HL-60 (cell line): Measurements from ENCODE around the gene COL2A1.

Experiments
- DNase-seq, 2 experiments: peaks; one replicate each; pipeline ENCODE4 v3.0.0-alpha.2; 2010 to 2020; ENCODE audit warnings: low read depth in 1 of 2, low spot score in 1 of 2
- H3K27ac ChIP-seq: fragments of 250-450 bp; sonication (Bioruptor Pico); replicated peaks from 2 replicates; pipeline ENCODE4 v1.5.1; 2020; ENCODE audit warnings: mild to moderate bottlenecking, moderate library complexity
- H3K27me3 ChIP-seq: fragments of 250-450 bp; sonication (Bioruptor Pico); 2 replicates; pipeline ENCODE4 v1.5.1; 2021; ENCODE audit warnings: mild to moderate bottlenecking, moderate library complexity; ENCODE audit not compliant: insufficient read depth, poor library complexity, severe bottlenecking
- H3K4me3 ChIP-seq: replicated peaks from 2 replicates; pipeline ENCODE4 v1.5.1; 2011; ENCODE audit warnings: mild to moderate bottlenecking, control low read depth, low read length; ENCODE audit not compliant: insufficient read depth
- GABPA ChIP-seq: IDR thresholded peaks from 2 replicates; pipeline ENCODE4 v1.6.1; 2012; ENCODE audit warnings: low read depth
- POLR2AphosphoS5 ChIP-seq: IDR thresholded peaks from 2 replicates; pipeline ENCODE4 v1.6.1; 2012; ENCODE audit warnings: low read depth
- SPI1 ChIP-seq: IDR thresholded peaks from 2 replicates; pipeline ENCODE4 v1.6.1; 2012; ENCODE audit warnings: low read depth, mild to moderate bottlenecking, borderline replicate concordance
- TF ChIP-seq, protein P1 (sequence below): IDR thresholded peaks from one replicate; pipeline ENCODE4 v1.5.1; 2011; ENCODE audit warnings: low read length, control low read depth, inconsistent platforms; ENCODE audit not compliant: insufficient read depth
- TF ChIP-seq, protein P2 (sequence below): IDR thresholded peaks from 2 replicates; pipeline ENCODE4 v1.6.1; 2012; ENCODE audit warnings: low read depth; ENCODE audit not compliant: insufficient replicate concordance

COL2A1 gene

DNA sequence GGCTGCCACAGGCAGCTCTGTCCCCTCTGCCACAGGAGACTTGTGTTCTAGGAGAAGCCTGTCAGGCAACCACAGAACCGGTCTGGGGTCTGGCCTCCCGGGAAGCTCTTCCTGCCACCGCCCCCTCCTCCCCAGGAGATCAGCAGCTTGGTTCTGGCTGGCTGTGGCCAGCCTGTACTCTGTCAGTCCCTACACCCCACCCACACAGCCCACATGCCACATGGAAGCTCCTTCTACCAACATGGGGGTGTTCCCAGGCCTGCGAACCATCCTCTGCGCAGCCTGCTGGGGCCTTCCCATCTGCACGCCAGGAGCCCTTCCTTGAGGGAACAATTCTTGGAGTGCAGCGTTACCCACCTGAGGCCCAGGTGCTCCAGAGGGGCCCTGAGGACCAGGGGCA lies 24.1 kb downstream of the COL2A1 start:
- no peak for DNase-seq
- Histone ChIP-seq H3K27ac (no peak overlapping the region), H3K4me3 (no peak overlapping the region), H3K27me3 (peaks cover 2% of the 10 kb centered on the region)
- TF ChIP-seq, protein P1, sequence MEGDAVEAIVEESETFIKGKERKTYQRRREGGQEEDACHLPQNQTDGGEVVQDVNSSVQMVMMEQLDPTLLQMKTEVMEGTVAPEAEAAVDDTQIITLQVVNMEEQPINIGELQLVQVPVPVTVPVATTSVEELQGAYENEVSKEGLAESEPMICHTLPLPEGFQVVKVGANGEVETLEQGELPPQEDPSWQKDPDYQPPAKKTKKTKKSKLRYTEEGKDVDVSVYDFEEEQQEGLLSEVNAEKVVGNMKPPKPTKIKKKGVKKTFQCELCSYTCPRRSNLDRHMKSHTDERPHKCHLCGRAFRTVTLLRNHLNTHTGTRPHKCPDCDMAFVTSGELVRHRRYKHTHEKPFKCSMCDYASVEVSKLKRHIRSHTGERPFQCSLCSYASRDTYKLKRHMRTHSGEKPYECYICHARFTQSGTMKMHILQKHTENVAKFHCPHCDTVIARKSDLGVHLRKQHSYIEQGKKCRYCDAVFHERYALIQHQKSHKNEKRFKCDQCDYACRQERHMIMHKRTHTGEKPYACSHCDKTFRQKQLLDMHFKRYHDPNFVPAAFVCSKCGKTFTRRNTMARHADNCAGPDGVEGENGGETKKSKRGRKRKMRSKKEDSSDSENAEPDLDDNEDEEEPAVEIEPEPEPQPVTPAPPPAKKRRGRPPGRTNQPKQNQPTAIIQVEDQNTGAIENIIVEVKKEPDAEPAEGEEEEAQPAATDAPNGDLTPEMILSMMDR: no peak
- TF ChIP-seq SPI1 (no peak), POLR2AphosphoS5 (no peak), GABPA (no peak)
- TF ChIP-seq, protein P2, sequence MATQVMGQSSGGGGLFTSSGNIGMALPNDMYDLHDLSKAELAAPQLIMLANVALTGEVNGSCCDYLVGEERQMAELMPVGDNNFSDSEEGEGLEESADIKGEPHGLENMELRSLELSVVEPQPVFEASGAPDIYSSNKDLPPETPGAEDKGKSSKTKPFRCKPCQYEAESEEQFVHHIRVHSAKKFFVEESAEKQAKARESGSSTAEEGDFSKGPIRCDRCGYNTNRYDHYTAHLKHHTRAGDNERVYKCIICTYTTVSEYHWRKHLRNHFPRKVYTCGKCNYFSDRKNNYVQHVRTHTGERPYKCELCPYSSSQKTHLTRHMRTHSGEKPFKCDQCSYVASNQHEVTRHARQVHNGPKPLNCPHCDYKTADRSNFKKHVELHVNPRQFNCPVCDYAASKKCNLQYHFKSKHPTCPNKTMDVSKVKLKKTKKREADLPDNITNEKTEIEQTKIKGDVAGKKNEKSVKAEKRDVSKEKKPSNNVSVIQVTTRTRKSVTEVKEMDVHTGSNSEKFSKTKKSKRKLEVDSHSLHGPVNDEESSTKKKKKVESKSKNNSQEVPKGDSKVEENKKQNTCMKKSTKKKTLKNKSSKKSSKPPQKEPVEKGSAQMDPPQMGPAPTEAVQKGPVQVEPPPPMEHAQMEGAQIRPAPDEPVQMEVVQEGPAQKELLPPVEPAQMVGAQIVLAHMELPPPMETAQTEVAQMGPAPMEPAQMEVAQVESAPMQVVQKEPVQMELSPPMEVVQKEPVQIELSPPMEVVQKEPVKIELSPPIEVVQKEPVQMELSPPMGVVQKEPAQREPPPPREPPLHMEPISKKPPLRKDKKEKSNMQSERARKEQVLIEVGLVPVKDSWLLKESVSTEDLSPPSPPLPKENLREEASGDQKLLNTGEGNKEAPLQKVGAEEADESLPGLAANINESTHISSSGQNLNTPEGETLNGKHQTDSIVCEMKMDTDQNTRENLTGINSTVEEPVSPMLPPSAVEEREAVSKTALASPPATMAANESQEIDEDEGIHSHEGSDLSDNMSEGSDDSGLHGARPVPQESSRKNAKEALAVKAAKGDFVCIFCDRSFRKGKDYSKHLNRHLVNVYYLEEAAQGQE: no peak

DNA sequence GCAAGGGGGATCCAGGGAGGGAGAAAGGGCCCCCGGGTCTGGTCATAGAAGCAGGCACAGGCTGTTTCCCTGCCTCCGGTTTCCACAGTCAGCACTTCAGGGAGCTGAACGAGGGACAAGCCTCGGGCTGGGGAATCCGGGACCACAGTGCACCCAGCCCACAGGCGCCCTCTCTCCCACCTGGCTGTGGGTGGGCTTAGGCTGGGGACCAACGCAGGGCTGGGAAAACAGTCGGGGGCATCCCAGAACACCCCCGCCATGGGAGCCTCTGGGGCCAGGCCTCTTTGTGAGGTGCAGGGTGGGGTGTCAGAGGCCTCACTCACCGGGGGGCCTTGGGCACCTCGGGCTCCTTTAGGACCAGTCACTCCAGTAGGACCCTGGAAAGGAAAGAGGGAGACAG lies 24.6 kb downstream of the COL2A1 start:
- Histone ChIP-seq H3K27me3 (peaks cover 2% of the 10 kb centered on the region), H3K27ac (no peak overlapping the region)
- TF ChIP-seq GABPA: no peak

GRCh38 chr12:47979166-47979565 lies 25.1 kb downstream of the COL2A1 start:
- Histone ChIP-seq H3K27me3 (peaks cover 2% of the 10 kb centered on the region), H3K4me3 (no peak overlapping the region), H3K27ac (no peak overlapping the region)
- TF ChIP-seq GABPA (no peak), SPI1 (no peak), POLR2AphosphoS5 (no peak)
- TF ChIP-seq, protein P2: no peak
- TF ChIP-seq, protein P1: no peak
- no peak for DNase-seq

More for the DNA sequence above, 24.6 kb downstream of the COL2A1 start:
- no peak overlapping the region for H3K4me3 ChIP-seq
- DNase-seq: no peak

DNA sequence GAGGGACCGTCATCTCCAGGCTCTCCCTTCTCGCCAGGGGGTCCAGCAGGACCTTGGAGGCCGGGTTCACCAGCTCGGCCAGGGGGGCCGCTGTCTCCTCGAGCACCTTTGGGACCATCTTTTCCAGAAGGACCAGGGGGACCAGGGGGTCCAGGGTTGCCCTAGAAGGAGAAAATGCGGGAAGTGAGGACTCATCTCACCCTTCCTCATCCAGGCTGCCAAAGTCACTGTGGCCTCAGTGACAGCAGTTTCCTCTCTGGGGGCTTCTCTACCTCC lies 25.7 kb downstream of the COL2A1 start:
- no peak for DNase-seq
- H3K27me3 ChIP-seq: peaks cover 2% of the 10 kb centered on the region
- H3K4me3 ChIP-seq: no peak overlapping the region
- TF ChIP-seq, protein P1: no peak
- no peak for TF ChIP-seq SPI1
- TF ChIP-seq POLR2AphosphoS5: no peak
- no peak overlapping the region for H3K27ac ChIP-seq
